WTC11 (cell line): ENCODE results near the gene PHF1. TPM values are rescaled to one million over a fixed set of nuclear protein-coding genes. Genes with fewer than 3 reads are reported as not detected.

Experiments
- ATAC-seq: fragments of 200-7000 bp; cut with Tn5 transposase; 2 replicates; pipeline ENCODE4 v1.10.0; 2021; ENCODE audit warnings: mild to moderate bottlenecking, moderate library complexity
- CTCF ChIA-PET: fragments of 300-600 bp; sonication (Branson Sonifier 250); formaldehyde crosslinking; loops from one replicate; lab custom pipeline; 2021; ENCODE audit warnings: antibody characterized with exemption; lab: Charles Lee
- POLR2A ChIA-PET: fragments of 350-600 bp; sonication (Branson Sonifier 250); formaldehyde crosslinking; loops from one replicate; lab custom pipeline; 2021; ENCODE audit warnings: antibody characterized with exemption; lab: Charles Lee
- DNase-seq: peaks from one replicate; pipeline ENCODE4 v3.0.0; 2021; ENCODE audit warnings: low spot score
- H3K27ac Mint-ChIP-seq: 2 replicates; pipeline ENCODE4 v1.8.0; 2021; ENCODE audit warnings: mixed read lengths
- H3K27me3 Mint-ChIP-seq: 2 replicates; pipeline ENCODE4 v1.8.0; 2021; ENCODE audit warnings: low read depth, mild to moderate bottlenecking, moderate library complexity, mixed read lengths
- H3K36me3 Mint-ChIP-seq: 2 replicates; pipeline ENCODE4 v1.8.0; 2021; ENCODE audit warnings: mixed read lengths
- H3K4me1 Mint-ChIP-seq: 2 replicates; pipeline ENCODE4 v1.8.0; 2022; ENCODE audit warnings: mixed read lengths
- H3K4me3 Mint-ChIP-seq: 2 replicates; pipeline ENCODE4 v1.8.0; 2021; ENCODE audit warnings: mild to moderate bottlenecking, moderate library complexity, mixed read lengths
- H3K9me3 Mint-ChIP-seq: 2 replicates; pipeline ENCODE4 v1.8.0; 2021; ENCODE audit warnings: mixed read lengths
- ATF6 ChIP-seq: sonication (generic); formaldehyde crosslinking; IDR thresholded peaks from 2 replicates; pipeline ENCODE4 v1.8.1; 2023; ENCODE audit warnings: mild to moderate bottlenecking, missing genetic modification reagents
- CBFB ChIP-seq: sonication (generic); formaldehyde crosslinking; IDR thresholded peaks from 2 replicates; pipeline ENCODE4 v1.8.1; 2022; ENCODE audit warnings: mild to moderate bottlenecking, low read depth, missing genetic modification reagents
- ELF4 ChIP-seq: sonication (generic); formaldehyde crosslinking; IDR thresholded peaks from 2 replicates; pipeline ENCODE4 v1.8.1; 2022; ENCODE audit warnings: low read depth, mild to moderate bottlenecking, moderate library complexity, missing genetic modification reagents
- ETV6 ChIP-seq: sonication (generic); formaldehyde crosslinking; IDR thresholded peaks from 2 replicates; pipeline ENCODE4 v1.8.1; 2022; ENCODE audit warnings: mild to moderate bottlenecking, missing genetic modification reagents
- FOXK1 ChIP-seq: sonication (generic); formaldehyde crosslinking; IDR thresholded peaks from 2 replicates; pipeline ENCODE4 v1.8.0; 2022; ENCODE audit warnings: mild to moderate bottlenecking, moderate library complexity, missing genetic modification reagents
- GABPB1 ChIP-seq: sonication (generic); formaldehyde crosslinking; IDR thresholded peaks from 2 replicates; pipeline ENCODE4 v1.8.1; 2023; ENCODE audit warnings: mild to moderate bottlenecking, missing genetic modification reagents
- PRDM15 ChIP-seq: sonication (generic); formaldehyde crosslinking; IDR thresholded peaks from 2 replicates; pipeline ENCODE4 v1.8.0; 2022; ENCODE audit warnings: missing genetic modification reagents
- SOX15 ChIP-seq: fragments of 250-450 bp; sonication (Bioruptor Pico); IDR thresholded peaks from 2 replicates; pipeline ENCODE4 v1.9.0; 2021; ENCODE audit warnings: mild to moderate bottlenecking
- TCF7 ChIP-seq: sonication (generic); formaldehyde crosslinking; IDR thresholded peaks from 2 replicates; pipeline ENCODE4 v1.8.0; 2022; ENCODE audit warnings: mild to moderate bottlenecking, low read depth, missing genetic modification reagents, moderate library complexity
- ZNF232 ChIP-seq: sonication (generic); formaldehyde crosslinking; IDR thresholded peaks from 2 replicates; pipeline ENCODE4 v1.8.0; 2022; ENCODE audit warnings: mild to moderate bottlenecking, missing genetic modification reagents
- ZNF263 ChIP-seq: sonication (generic); formaldehyde crosslinking; IDR thresholded peaks from 2 replicates; pipeline ENCODE4 v1.8.1; 2022; ENCODE audit warnings: low read depth, mild to moderate bottlenecking, moderate library complexity, missing genetic modification reagents
- ZNF317 ChIP-seq: sonication (generic); formaldehyde crosslinking; IDR thresholded peaks from 2 replicates; pipeline ENCODE4 v1.8.1; 2023; ENCODE audit warnings: low read depth, mild to moderate bottlenecking, moderate library complexity, missing genetic modification reagents, borderline replicate concordance
- ZNF396 ChIP-seq: fragments of 250-450 bp; sonication (Bioruptor Pico); IDR thresholded peaks from 2 replicates; pipeline ENCODE4 v1.8.0; 2021; ENCODE audit warnings: mild to moderate bottlenecking, moderate library complexity, borderline replicate concordance
- total RNA-seq: library from RNA; stranded (reverse); gene quantifications from 3 replicates; pipeline ENCODE4 v1.2.3, GENCODE V29; 2021
- TF ChIP-seq, protein P1 (sequence below): fragments of 250-450 bp; sonication (Bioruptor Pico); IDR thresholded peaks from 2 replicates; pipeline ENCODE4 v1.9.0; 2021; ENCODE audit warnings: mild to moderate bottlenecking
- TF ChIP-seq, protein P2 (sequence below): fragments of 250-450 bp; sonication (Bioruptor Pico); IDR thresholded peaks from 2 replicates; pipeline ENCODE4 v2.1.2; 2022; ENCODE audit warnings: mild to moderate bottlenecking, moderate library complexity
- TF ChIP-seq, protein P3 (sequence below): sonication (generic); formaldehyde crosslinking; IDR thresholded peaks from 2 replicates; pipeline ENCODE4 v1.8.1; 2022; ENCODE audit warnings: low read depth, missing genetic modification reagents, borderline replicate concordance

The PHF1 gene
- total RNA-seq, 1 experiment from 2014 or later, result 63.6 TPM

GRCh38 chr6:33411632-33412005, 805 bp downstream of the PHF1 start:
- peak overlapping the region; percentile 65 for H3K27ac Mint-ChIP-seq

More at GRCh38 chr6:33411632-33412005, 805 bp downstream of the PHF1 start:
- peaks cover 47% of the 10 kb centered on the region for H3K36me3 Mint-ChIP-seq
- H3K4me3 Mint-ChIP-seq, result peak overlapping the region; percentile 76
- ChIA-PET POLR2A (interaction anchor here (0.8 to 1.0 kb wide), 2 partner anchors 14 to 94 kb away, joined by 3 to 8 read pairs; partner anchors contain the start of gene ZBTB22), CTCF (interaction anchor here (0.8 to 2.1 kb wide), 3 partner anchors 15 to 134 kb away, joined by 3 to 11 read pairs (median 4); partner anchors contain the start of gene B3GALT4)
- TF ChIP-seq PRDM15 (no peak), GABPB1 (no peak), SOX15 (CRISPR knock-in tag) (no peak), CBFB (CRISPR knock-in tag) (no peak), ZNF263 (CRISPR knock-in tag) (no peak), ZNF317 (CRISPR knock-in tag) (no peak), ATF6 (CRISPR knock-in tag) (no peak), ZNF232 (CRISPR knock-in tag) (no peak), ETV6 (CRISPR knock-in tag) (no peak), TCF7 (no peak), ELF4 (no peak), FOXK1 (CRISPR knock-in tag) (no peak), ZNF396 (CRISPR knock-in tag) (no peak)
- TF ChIP-seq, protein P1, sequence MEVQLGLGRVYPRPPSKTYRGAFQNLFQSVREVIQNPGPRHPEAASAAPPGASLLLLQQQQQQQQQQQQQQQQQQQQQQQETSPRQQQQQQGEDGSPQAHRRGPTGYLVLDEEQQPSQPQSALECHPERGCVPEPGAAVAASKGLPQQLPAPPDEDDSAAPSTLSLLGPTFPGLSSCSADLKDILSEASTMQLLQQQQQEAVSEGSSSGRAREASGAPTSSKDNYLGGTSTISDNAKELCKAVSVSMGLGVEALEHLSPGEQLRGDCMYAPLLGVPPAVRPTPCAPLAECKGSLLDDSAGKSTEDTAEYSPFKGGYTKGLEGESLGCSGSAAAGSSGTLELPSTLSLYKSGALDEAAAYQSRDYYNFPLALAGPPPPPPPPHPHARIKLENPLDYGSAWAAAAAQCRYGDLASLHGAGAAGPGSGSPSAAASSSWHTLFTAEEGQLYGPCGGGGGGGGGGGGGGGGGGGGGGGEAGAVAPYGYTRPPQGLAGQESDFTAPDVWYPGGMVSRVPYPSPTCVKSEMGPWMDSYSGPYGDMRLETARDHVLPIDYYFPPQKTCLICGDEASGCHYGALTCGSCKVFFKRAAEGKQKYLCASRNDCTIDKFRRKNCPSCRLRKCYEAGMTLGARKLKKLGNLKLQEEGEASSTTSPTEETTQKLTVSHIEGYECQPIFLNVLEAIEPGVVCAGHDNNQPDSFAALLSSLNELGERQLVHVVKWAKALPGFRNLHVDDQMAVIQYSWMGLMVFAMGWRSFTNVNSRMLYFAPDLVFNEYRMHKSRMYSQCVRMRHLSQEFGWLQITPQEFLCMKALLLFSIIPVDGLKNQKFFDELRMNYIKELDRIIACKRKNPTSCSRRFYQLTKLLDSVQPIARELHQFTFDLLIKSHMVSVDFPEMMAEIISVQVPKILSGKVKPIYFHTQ (CRISPR knock-in tag), result no peak
- TF ChIP-seq, protein P2, sequence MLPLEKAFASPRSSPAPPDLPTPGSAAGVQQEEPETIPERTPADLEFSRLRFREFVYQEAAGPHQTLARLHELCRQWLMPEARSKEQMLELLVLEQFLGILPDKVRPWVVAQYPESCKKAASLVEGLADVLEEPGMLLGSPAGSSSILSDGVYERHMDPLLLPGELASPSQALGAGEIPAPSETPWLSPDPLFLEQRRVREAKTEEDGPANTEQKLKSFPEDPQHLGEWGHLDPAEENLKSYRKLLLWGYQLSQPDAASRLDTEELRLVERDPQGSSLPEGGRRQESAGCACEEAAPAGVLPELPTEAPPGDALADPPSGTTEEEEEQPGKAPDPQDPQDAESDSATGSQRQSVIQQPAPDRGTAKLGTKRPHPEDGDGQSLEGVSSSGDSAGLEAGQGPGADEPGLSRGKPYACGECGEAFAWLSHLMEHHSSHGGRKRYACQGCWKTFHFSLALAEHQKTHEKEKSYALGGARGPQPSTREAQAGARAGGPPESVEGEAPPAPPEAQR, result no peak
- TF ChIP-seq, protein P3, sequence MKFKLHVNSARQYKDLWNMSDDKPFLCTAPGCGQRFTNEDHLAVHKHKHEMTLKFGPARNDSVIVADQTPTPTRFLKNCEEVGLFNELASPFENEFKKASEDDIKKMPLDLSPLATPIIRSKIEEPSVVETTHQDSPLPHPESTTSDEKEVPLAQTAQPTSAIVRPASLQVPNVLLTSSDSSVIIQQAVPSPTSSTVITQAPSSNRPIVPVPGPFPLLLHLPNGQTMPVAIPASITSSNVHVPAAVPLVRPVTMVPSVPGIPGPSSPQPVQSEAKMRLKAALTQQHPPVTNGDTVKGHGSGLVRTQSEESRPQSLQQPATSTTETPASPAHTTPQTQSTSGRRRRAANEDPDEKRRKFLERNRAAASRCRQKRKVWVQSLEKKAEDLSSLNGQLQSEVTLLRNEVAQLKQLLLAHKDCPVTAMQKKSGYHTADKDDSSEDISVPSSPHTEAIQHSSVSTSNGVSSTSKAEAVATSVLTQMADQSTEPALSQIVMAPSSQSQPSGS (CRISPR knock-in tag), result no peak
- DNase-seq (no peak), ATAC-seq (no peak)
- H3K9me3 Mint-ChIP-seq, result no peaks in the 10 kb centered on the region
- peaks cover 35% of the 10 kb centered on the region for H3K4me1 Mint-ChIP-seq
- H3K27me3 Mint-ChIP-seq, result no peaks in the 10 kb centered on the region
